ENCODE data around the gene TDP1. TPM values are rescaled to one million over a fixed set of nuclear protein-coding genes. Genes with fewer than 3 reads are reported as not detected.
A peak's percentile ranks its signal among the peaks of the same experiment; 100 is the strongest.

Gene TDP1
- total RNA-seq, 2 experiments from 2014 or later: 51.9 to 59.8 TPM

DNA sequence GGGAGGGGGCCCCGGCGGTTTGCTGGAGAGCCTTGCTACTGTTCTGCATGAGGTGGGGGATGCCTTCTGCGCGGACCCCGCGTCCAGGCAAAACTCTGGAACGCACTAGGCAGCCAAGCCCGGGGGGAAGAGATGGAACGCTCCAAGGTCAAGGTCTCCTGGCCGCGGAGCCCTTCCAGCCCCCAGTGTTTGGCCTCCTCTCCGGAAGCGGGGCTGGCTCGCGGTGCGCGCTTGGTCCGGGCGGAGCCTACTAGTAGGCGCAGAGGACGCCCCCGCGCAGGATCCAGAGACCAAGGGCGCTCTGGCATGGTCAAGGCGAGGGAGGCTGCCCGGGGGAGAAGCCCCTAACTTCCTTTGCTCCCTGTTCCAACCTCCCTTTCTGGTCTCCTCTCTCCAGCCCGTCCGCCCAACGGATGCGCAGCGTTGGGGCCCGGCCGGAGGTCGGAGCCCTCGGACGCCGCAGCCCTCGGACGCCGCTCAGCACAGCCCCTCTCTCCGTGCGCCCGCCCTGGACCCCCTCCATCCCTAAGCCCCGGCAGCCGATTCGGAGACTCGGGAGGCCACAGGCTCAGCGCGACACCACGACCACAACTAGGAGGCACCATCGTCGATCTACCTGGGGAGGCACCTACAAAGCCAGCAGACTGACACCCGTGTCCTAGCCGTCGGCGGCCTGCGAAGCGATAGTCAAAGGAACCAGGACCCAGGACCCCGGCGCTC lies 105.4 kb downstream of the TDP1 start:
- Mint-ChIP-seq H3K4me3 (peak overlapping the region; percentile 30), H3K27ac (no peak overlapping the region), H3K4me1 (ENCODE audit: low read depth) (peaks cover 21% of the 10 kb centered on the region), H3K9me3 (no peaks in the 10 kb centered on the region), H3K27me3 (peaks cover 72% of the 10 kb centered on the region), H3K36me3 (ENCODE audit: low read depth) (no peaks in the 10 kb centered on the region)
- DNase-seq: peak in 2 of 14 experiments; percentile 3 to 12
- Histone ChIP-seq H3K27ac (ENCODE audit: low read depth in 1 of 2, low read length in 2 of 2) (no peak overlapping the region), H3K36me3 (ENCODE audit: insufficient read depth, low read length) (no peaks in the 10 kb centered on the region), H3K9me3 (ENCODE audit: control insufficient read depth in 1 of 2, insufficient read depth in 1 of 2, low read length in 2 of 2) (peaks cover 0 to 12% of the 10 kb centered on the region in 2 experiments), H3K4me3 (ENCODE audit: low read length) (peak overlapping the region; percentile 46), H3K4me1 (ENCODE audit: insufficient read depth, low read length) (peaks cover 32% of the 10 kb centered on the region), H3K27me3 (ENCODE audit: control insufficient read depth in 1 of 2, insufficient read depth in 2 of 2, low read length in 2 of 2) (peaks cover 41 to 83% of the 10 kb centered on the region in 2 experiments)
- POLR2A ChIA-PET: no interaction called here
- intact Hi-C loops (cut with DNase I, micrococcal nuclease): no loop called here
- no peak for TF ChIP-seq CTCF (IDR thresholded peaks at IDR 0.05)
- ATAC-seq (ENCODE audit: poor library complexity): no peak
- CTCF ChIA-PET: no interaction called here

DNA sequence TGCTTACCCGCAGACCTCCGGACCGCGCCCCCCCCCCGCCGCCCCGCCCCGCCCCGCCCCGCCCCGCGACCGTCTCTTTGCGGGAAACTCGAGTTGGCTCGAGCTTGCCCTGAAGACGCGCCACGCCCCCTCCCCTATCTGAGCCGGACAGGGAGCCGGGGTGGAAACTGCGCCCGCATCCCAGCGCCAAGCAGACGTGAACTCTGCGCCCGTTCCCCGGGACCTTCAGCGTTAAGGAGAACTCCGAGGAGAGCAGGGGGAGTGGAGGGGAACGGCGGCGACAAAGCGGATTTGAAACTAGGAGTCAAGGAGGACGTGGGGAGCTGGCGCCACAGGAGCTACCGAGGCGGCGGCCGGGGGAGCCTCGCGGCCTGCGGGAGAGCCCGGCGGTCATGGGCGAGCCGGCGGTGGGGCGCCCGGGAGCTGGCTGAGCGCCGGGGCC lies 106.0 kb downstream of the TDP1 start, which contains the start of gene KCNK13:
Gene KCNK13, plus strand, starts transcription at position 310 of the 442 bp plus-strand sequence. CDS start 212 bp downstream, outside the sequence.
- H3K27me3 ChIP-seq (ENCODE audit: control insufficient read depth in 1 of 2, insufficient read depth in 2 of 2, low read length in 2 of 2): peaks cover 43 to 78% of the 10 kb centered on the region in 2 experiments
- H3K4me3 Mint-ChIP-seq: peak within 1 kb of the TSS; percentile 75
- peaks cover 32% of the 10 kb centered on the region for H3K4me1 ChIP-seq (ENCODE audit: insufficient read depth, low read length)
- H3K4me1 Mint-ChIP-seq (ENCODE audit: low read depth): peaks cover 21% of the 10 kb centered on the region
- H3K9me3 Mint-ChIP-seq: no peaks in the 10 kb centered on the region
- ChIA-PET POLR2A (no interaction called here), CTCF (no interaction called here)
- peaks cover 67% of the 10 kb centered on the region for H3K27me3 Mint-ChIP-seq
- H3K27ac Mint-ChIP-seq: no peak within 1 kb of the TSS
- peak in 2 of 14 experiments; percentile 32 to 43 for DNase-seq
- no peaks in the 10 kb centered on the region for H3K36me3 ChIP-seq (ENCODE audit: insufficient read depth, low read length)
- peak within 1 kb of the TSS; percentile 46 for H3K4me3 ChIP-seq (ENCODE audit: low read length)
- TF ChIP-seq CTCF (IDR thresholded peaks at IDR 0.05): no peak
- no peak within 1 kb of the TSS for H3K27ac ChIP-seq (ENCODE audit: low read depth in 1 of 2, low read length in 2 of 2)
- intact Hi-C loops (cut with DNase I, micrococcal nuclease): no loop called here
- no peaks in the 10 kb centered on the region for H3K36me3 Mint-ChIP-seq (ENCODE audit: low read depth)
- H3K9me3 ChIP-seq (ENCODE audit: control insufficient read depth in 1 of 2, insufficient read depth in 1 of 2, low read length in 2 of 2): peaks cover 0 to 12% of the 10 kb centered on the region in 2 experiments
- no peak for ATAC-seq (ENCODE audit: poor library complexity)

DNA sequence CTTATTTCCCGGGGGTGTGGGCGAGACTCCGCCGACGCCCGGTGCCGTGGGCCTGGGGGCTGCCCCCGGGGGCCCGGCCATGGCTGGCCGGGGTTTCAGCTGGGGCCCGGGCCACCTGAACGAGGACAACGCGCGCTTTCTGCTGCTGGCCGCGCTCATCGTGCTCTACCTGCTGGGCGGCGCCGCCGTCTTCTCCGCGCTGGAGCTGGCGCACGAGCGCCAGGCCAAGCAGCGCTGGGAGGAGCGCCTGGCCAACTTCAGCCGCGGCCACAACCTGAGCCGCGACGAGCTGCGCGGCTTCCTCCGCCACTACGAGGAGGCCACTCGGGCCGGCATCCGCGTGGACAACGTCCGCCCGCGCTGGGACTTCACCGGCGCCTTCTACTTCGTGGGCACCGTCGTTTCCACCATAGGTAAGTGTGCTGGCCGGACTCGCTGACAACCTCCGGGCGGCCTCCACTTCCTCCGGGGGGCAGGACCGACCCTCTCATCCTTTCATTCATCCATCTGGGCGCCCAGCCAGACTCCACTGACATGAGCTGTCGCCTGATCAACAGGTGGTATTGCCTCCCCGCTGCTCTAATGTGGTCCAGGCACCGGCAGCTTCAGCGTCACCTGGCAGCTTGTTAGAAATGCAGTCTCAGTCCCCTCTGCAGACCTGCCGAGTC lies 106.5 kb downstream of the TDP1 start:
- Mint-ChIP-seq H3K27ac (no peak overlapping the region), H3K36me3 (ENCODE audit: low read depth) (no peaks in the 10 kb centered on the region), H3K4me1 (ENCODE audit: low read depth) (peaks cover 21% of the 10 kb centered on the region), H3K9me3 (no peaks in the 10 kb centered on the region), H3K4me3 (peak overlapping the region; percentile 75), H3K27me3 (peaks cover 65% of the 10 kb centered on the region)
- Histone ChIP-seq H3K27ac (ENCODE audit: low read depth in 1 of 2, low read length in 2 of 2) (no peak overlapping the region), H3K4me1 (ENCODE audit: insufficient read depth, low read length) (peaks cover 32% of the 10 kb centered on the region), H3K4me3 (ENCODE audit: low read length) (peak overlapping the region; percentile 38), H3K9me3 (ENCODE audit: control insufficient read depth in 1 of 2, insufficient read depth in 1 of 2, low read length in 2 of 2) (peaks cover 0 to 12% of the 10 kb centered on the region in 2 experiments), H3K27me3 (ENCODE audit: control insufficient read depth in 1 of 2, insufficient read depth in 2 of 2, low read length in 2 of 2) (peaks cover 40 to 72% of the 10 kb centered on the region in 2 experiments), H3K36me3 (ENCODE audit: insufficient read depth, low read length) (no peaks in the 10 kb centered on the region)
- CTCF ChIA-PET: no interaction called here
- DNase-seq (peak in 2 of 14 experiments; percentile 10 to 11), ATAC-seq (ENCODE audit: poor library complexity) (no peak)
- POLR2A ChIA-PET: no interaction called here
- TF ChIP-seq CTCF (IDR thresholded peaks at IDR 0.05): no peak
- intact Hi-C loops (cut with DNase I, micrococcal nuclease): no loop called here

Data from CD4-positive, alpha-beta T cell (primary cell).